HG02840 (cell line): Measurements from ENCODE around the gene GIPC1.
"Not testable (repeated sequence)": the region's sequence is repeated elsewhere in the genome, so short reads cannot be mapped to it uniquely, and the experiment has no call there.

Experiments
- ATAC-seq: cut with Tn5 transposase; IDR thresholded peaks from one replicate; pipeline ENCODE4 v1.9.1; 2021; ENCODE audit warnings: mild to moderate bottlenecking, moderate library complexity, moderate number of reproducible peaks; ENCODE audit not compliant: unreplicated experiment, low FRiP score

GIPC1 gene

GRCh38 chr19:14496029-14496833, at the start of gene GIPC1:
Gene GIPC1, minus strand, starts transcription at chr19:14496127. Its CDS starts 13,151 bp downstream, at chr19:14482976.
- peak; percentile 54 for ATAC-seq

DNA sequence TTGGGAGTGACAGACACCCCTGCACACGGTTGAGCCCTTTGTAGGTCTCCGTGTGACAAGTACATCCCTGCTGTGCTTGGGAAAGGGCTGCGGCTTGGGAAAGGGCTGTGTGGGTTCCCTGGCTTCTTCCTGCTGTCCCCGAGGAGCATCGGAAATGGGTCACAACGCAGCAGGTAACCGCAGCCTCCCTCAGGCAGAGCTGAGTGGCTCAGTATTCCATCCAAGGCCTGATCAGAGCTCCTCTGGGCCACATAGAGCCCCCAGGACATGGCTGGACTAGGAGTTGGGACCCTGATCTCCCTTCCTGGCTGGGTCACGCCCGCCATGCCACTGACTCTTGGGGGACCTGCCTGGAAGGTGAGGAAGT, 49.8 kb upstream of the GIPC1 start:
- no peak for ATAC-seq

GRCh38 chr19:14544977-14545715, 49.2 kb upstream of the GIPC1 start:
- ATAC-seq, result no peak

GRCh38 chr19:14544047-14544446, 48.1 kb upstream of the GIPC1 start:
- no peak for ATAC-seq

GRCh38 chr19:14542711-14543328, 46.9 kb upstream of the GIPC1 start:
- no peak for ATAC-seq

DNA sequence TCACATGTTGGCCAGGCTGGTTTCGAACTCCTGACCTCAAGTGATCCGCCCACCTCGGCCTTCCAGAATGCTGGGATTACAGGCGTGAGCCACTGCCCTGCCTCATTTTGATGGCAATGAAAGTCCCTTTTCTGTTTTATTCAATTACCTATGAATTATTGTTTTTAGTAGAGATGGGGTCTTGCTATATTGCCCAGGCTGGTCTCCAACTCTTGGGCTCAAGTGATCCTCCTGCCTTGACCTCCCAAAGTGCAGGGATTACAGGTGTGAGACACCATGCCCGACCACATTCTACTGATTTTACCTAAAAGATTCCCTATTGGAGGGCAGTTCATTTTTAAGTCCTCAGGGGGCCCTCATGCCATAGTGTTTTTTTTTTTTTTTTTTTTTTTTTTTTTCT, 46.1 kb upstream of the GIPC1 start:
- not testable (repeated sequence) for ATAC-seq

DNA sequence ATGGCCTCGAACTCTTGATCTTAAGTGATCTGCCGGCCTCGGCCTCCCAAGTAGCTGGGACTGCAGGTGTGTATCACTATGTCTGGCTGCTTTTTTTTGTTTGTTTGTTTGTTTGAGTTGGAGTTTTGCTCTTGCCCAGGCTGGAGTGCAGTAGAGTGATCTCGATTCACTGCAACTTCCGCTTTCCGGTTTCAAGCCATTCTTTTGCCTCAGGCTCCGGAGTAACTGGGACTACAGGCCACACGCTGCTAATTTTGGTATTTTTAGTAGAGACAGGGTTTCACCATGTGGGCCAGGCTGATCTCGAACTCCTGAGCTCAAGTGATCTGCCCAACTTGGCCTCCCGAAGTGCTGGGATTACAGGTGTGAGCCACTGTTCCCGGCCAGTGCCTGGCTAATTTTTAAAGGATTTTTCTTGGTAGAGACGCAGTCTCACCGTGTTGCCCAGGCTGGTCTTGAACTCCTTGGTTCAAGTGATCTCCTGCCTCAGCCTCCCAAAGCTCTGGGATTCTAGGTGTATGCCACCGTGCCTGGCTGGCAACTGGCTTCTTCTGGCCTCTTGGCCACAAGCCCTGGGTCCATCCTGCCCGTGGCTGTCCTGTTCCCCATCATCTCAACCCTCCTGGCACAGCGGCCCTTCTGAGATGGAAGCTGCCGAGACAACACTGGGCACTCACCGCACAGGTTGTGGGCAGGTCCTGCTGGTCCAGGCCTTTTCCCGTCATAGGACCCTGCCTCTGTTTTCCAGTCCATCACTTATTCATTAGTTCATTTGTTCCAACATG, 45.0 kb upstream of the GIPC1 start:
- ATAC-seq, result no peak

- ATAC-seq, result no peak
Measured at GRCh38 chr19:14536926-14537692, 41.2 kb upstream of the GIPC1 start.

DNA sequence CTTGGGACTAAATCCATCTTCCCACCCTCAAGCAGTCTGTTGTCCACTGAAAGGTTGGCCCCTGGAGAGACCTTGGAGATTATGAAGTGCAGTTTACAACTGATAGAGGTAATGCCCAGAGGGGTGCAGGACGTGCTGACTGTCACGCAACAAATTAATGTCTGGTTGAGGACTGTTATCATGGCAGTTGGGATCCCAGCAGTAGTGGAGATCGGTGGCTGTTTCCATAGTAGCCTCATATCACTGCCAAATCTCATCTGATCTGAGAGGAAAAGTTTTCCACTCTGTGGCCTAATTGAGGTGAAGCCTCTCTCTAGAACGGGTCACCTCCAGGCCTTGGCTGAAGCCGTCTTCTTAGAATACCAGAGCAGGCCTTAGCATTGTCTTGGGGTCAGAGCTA, 37.5 kb upstream of the GIPC1 start:
- no peak for ATAC-seq

DNA sequence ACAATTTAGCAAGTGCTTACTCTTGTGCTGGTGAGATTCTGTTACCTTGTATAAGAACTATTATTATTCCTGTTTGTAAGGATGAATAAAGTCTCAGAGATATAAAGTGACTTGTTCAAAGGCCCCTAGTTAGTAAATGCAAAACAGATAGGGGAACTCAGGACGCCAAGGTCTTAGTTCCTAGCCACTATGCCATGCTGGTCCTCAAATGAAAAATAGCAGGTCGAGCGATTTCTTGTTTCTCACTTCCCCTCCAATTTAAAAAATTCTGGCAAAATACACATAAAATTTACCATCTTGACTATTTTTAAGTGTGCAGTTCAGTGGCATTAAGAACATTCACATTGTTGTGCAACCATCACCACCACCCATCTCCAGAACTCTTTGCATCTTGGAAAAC, 34.6 kb upstream of the GIPC1 start:
- no peak for ATAC-seq

GRCh38 chr19:14530005-14530348, 34.0 kb upstream of the GIPC1 start:
- ATAC-seq, result no peak

DNA sequence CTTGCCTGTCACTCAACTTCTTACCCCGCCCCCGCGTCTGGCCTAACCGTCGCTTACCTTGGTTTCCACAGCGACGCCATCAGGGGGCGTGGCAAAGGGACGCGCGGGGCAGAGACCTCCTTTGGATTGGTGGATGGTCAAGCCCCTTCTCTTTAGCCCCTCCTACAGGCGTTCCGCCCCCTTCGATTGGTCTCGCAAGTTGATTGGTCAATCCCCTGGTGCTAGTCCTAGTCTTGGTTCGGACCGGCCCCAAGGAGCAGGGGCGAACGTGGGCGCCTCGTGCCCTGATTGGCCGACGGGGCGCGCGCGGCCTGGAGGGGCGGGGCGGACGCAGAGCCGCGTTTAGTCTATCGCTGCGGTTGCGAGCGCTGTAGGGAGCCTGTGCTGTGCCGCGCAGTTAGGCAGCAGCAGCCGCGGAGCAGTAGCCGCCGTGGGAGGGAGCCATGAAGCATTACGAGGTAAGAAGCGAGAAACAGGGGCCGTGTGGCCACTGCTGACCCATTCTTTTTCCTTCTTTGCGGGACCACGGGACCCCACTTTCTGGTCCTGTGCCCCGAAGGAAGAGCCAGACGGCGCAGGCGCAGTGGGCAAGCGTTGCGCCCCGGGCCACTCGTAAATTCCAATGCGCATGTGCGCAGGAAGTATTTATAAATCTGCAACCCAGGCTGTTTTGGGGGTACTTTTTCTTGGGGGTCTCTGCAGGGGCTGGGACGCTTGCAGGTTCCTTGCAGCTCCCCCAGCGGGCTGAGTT, 33.5 kb upstream of the GIPC1 start, which contains the start of gene TECR:
TECR (plus strand) TSS at position 341 of the 751 bp plus-strand sequence; CDS start at position 444, 103 bp downstream.
- ATAC-seq, result peak; percentile 94

DNA sequence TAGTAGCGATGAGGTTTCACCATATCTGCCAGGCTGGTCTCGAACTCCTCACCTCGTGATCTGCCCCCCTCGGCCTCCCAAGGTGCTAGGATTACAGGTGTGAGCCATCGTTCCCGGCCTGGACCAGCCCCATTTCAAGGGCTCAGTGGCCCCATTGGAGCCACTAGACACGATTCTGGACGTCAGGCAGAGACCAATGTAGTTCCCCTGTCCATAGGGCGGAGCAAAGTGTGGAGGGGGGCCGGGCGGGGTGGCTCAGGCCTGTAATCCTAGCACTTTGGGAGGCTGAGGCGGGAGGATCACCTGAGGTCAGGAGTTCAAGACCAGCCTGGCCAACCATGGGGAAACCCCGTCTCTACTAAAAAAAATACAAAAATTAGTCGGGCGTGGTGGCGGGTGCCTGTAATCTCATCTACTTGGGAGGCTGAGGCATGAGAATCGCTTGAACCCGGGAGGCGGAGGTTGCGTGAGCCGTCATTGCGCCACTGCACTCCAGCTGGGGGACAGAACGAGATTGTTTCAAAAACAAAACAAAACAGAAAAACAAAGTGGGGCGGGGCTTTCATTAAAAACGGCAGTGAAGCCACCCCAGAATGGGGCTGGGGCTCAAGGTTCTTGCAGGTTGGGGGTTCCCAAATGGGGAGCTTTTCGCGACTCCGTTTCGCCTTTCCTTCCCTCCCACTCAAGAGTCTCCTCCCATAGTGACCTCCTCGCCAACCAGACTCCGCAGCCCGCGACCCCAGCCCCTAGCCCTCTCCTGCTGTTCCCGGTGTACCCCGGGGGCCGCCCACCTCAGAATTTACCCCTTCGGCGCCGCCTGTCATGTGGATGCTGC, 32.7 kb upstream of the GIPC1 start:
- ATAC-seq, result no peak

DNA sequence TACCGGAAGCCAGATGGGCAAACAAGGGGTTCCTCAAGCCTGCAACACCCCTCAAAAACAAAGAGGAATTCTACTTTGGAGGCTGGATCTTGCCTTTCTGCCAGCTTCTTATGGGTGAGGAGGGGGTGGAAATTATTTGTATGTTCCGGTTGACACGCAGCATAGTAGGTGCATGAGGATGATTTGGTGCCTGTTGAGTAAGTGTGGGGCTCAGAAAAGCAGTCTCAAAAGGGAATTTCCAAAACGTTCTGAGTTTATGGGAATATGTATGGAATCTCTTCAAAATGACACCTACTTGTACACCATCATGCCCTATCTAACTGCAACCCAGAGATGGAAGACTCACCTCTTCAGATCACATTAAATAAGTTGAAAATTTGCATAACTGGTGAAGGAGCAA, 30.5 kb upstream of the GIPC1 start:
- ATAC-seq, result no peak

- no peak for ATAC-seq
Measured at GRCh38 chr19:14525729-14526128, 29.8 kb upstream of the GIPC1 start.

- ATAC-seq, result no peak
Measured at GRCh38 chr19:14520543-14520942, 24.6 kb upstream of the GIPC1 start.

DNA sequence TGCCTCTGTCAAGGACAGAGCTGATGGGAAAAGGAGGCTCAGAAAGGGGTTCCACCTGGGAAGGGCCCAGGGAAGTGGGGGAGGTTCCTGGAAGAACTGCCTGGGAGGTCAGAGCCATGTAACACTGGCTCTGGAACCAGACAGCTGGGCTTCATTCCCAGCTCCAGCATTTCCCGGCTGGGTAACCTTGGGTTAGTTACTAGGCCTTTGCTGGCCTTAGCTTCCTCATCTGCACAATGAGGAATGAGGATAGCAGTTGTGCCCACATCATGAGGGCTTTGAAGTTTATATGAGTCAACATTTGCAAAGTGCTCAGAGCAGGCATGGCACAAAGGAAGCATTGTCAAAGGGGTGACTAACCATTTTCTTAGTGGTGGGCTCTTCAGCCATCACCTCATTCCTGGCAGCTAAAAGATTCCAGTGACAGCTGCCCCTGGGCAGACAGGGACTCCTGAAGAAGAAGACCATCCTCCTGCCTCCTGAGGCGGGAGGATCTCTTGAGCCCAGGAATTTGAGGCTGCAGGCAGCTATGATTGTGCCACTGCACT, 24.0 kb upstream of the GIPC1 start:
- ATAC-seq, result no peak

GRCh38 chr19:14519245-14519859, 23.4 kb upstream of the GIPC1 start:
- ATAC-seq, result no peak
